EH (cell line): ENCODE data around the gene OPN5.
A peak's percentile ranks its signal among the peaks of the same experiment; 100 is the strongest.
"Not testable (repeated sequence)": the region's sequence is repeated elsewhere in the genome, so short reads cannot be mapped to it uniquely, and the experiment has no call there.

Experiments used
- DNase-seq: peaks from one replicate; pipeline ENCODE4 v3.0.0-alpha.2; 2015; ENCODE audit warnings: low read depth

The OPN5 gene

GRCh38 chr6:47781732-47782131 is at the start of gene OPN5:
Gene OPN5 (plus strand): TSS chr6:47782032. CDS start chr6:47782067, 35 bp downstream.
- DNase-seq = no peak

- DNase-seq = peak; percentile 8
Observed at GRCh38 chr6:47733879-47734558, 47.8 kb upstream of the OPN5 start.

- DNase-seq = no peak
Observed at GRCh38 chr6:47734831-47735481, 46.9 kb upstream of the OPN5 start.

- DNase-seq = no peak
Observed at GRCh38 chr6:47736083-47736700, 45.6 kb upstream of the OPN5 start.

GRCh38 chr6:47737406-47737805 is 44.4 kb upstream of the OPN5 start:
- DNase-seq = no peak

GRCh38 chr6:47740714-47741113 is 41.1 kb upstream of the OPN5 start:
- no peak for DNase-seq

- peak; percentile 9 for DNase-seq
Observed at GRCh38 chr6:47741807-47742206, 40.0 kb upstream of the OPN5 start.

GRCh38 chr6:47743744-47744143 is 38.1 kb upstream of the OPN5 start:
- no peak for DNase-seq

- DNase-seq = not testable (repeated sequence)
Observed at GRCh38 chr6:47745269-47745668, 36.6 kb upstream of the OPN5 start.

GRCh38 chr6:47749757-47750156 is 32.1 kb upstream of the OPN5 start:
- DNase-seq = no peak

GRCh38 chr6:47752801-47753200 is 29.0 kb upstream of the OPN5 start:
- DNase-seq = no peak

GRCh38 chr6:47759364-47759763 is 22.5 kb upstream of the OPN5 start:
- no peak for DNase-seq

GRCh38 chr6:47762502-47762901 is 19.3 kb upstream of the OPN5 start:
- DNase-seq = no peak

- no peak for DNase-seq
Observed at GRCh38 chr6:47766445-47766844, 15.4 kb upstream of the OPN5 start.

- DNase-seq = no peak
Observed at GRCh38 chr6:47767102-47767501, 14.7 kb upstream of the OPN5 start.

GRCh38 chr6:47769982-47770381 is 11.8 kb upstream of the OPN5 start:
- DNase-seq = no peak

GRCh38 chr6:47772359-47772758 is 9.5 kb upstream of the OPN5 start:
- no peak for DNase-seq

- DNase-seq = no peak
Observed at GRCh38 chr6:47773005-47773404, 8.8 kb upstream of the OPN5 start.

- DNase-seq = peak; percentile 74
Observed at GRCh38 chr6:47780510-47781356, 1.1 kb upstream of the OPN5 start.

GRCh38 chr6:47785182-47785581 is 3.4 kb downstream of the OPN5 start:
- no peak for DNase-seq

- DNase-seq = peak; percentile 47
Observed at GRCh38 chr6:47787620-47788497, 6.0 kb downstream of the OPN5 start.
